Breast epithelium (tissue), 4 donors: Measurements from ENCODE around the gene ATP13A5. TPM values are rescaled to one million over a fixed set of nuclear protein-coding genes. Genes with fewer than 3 reads are reported as not detected.

ENCODE experiments used
- DNase-seq, 2 donors: peaks; one replicate each; pipeline ENCODE4 v3.0.0-alpha.2; 2019; ENCODE audit warnings: low spot score in 2 of 2
- H3K27ac ChIP-seq, 2 donors: fragments of 200-600 bp; sonication (generic) in 1 of 2; one replicate each; pipeline ENCODE4 v1.5.1; 2016 to 2019; ENCODE audit warnings: mild to moderate bottlenecking in 1 of 2
- H3K27me3 ChIP-seq, 2 donors: fragments of 200-600 bp; sonication (generic) in 1 of 2; one replicate each; pipeline versions ENCODE4 v1.5.1 to v1.6.0; 2017 to 2019; ENCODE audit warnings: control low read depth in 1 of 2, mild to moderate bottlenecking in 1 of 2
- H3K36me3 ChIP-seq: fragments of 200-600 bp; one replicate; pipeline ENCODE4 v1.5.1; 2019
- H3K4me1 ChIP-seq, 2 donors: fragments of 200-600 bp; sonication (generic); one replicate each; pipeline ENCODE4 v1.5.1; 2016 to 2019; ENCODE audit warnings: control low read depth in 1 of 2
- H3K4me3 ChIP-seq, 3 donors: fragments of 200-600 bp; sonication (generic); 1 replicate in 2 of 3; 2 replicates in 1 of 3; pipeline ENCODE4 v1.5.1; 2016 to 2019; ENCODE audit warnings: mild to moderate bottlenecking in 3 of 3, moderate library complexity in 2 of 3
- H3K9me3 ChIP-seq, 2 donors: fragments of 200-600 bp; sonication (generic) in 1 of 2; one replicate each; pipeline ENCODE4 v1.5.1; 2016 to 2019; ENCODE audit warnings: control low read depth in 1 of 2
- POLR2A ChIP-seq: fragments of 450-650 bp; IDR thresholded peaks from one replicate; pipeline ENCODE4 v1.6.1; 2016; ENCODE audit warnings: antibody characterized with exemption, mild to moderate bottlenecking, moderate library complexity
- POLR2AphosphoS5 ChIP-seq, 3 donors: sonication (generic); formaldehyde crosslinking; IDR thresholded peaks; one replicate each; pipeline ENCODE4 v1.6.1; 2017; ENCODE audit warnings: antibody characterized with exemption in 3 of 3
- intact Hi-C: fragments of 100-400 bp; cut with DNase I; formaldehyde crosslinking; loops from one replicate; pipeline ENCODE4 v1.15.1; 2023; ENCODE audit warnings: low total_unique reads
- total RNA-seq, 3 donors: library from RNA; depleted of rRNA; stranded (reverse); fragments of >200 nt; gene quantifications; one replicate each; pipeline ENCODE4 v1.1.0, GENCODE V29; 2016
- TF ChIP-seq, protein P1 (sequence below), 3 donors: fragments of 450-650 bp; IDR thresholded peaks; one replicate each; pipeline ENCODE4 v1.5.1; 2016 to 2017; ENCODE audit warnings: antibody characterized with exemption in 3 of 3, mild to moderate bottlenecking in 3 of 3, moderate library complexity in 3 of 3

The ATP13A5 gene
- total RNA-seq, 3 donors from 2014 or later, result 2.3 to 4.5 TPM; not detected in 1

DNA sequence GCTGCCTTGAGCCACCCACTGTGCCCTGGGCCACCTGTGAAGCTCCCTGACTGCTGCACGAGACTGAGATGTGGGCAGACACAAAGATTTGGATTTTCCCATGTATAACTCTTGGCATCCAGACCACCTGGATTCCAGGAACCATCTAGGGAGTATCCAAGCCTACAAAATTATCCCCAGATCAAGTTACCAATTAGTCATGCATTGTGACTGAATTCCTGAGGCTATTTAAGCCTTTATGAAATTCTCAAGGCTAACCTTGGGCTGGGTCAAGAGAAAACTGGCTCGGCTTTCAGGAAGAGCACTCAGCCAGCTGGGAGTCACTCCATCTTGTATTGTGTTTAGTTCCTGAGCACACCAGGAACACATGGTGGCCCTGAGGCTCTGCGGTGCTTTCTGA, 13.3 kb upstream of the ATP13A5 start:
- Histone ChIP-seq H3K4me1 (no peaks in the 10 kb centered on the region), H3K27ac (peak overlapping the region; percentile 27 to 69), H3K9me3 (no peaks in the 10 kb centered on the region), H3K27me3 (no peaks in the 10 kb centered on the region), H3K36me3 (no peaks in the 10 kb centered on the region), H3K4me3 (no peak overlapping the region)
- intact Hi-C loops, result no loop called here
- peak in 1 of 2 donors; percentile 42 for DNase-seq
- TF ChIP-seq POLR2AphosphoS5 (IDR thresholded peaks at IDR 0.05) (peak in 1 of 3 donors; percentile 34), POLR2A (no peak)
- TF ChIP-seq, protein P1, sequence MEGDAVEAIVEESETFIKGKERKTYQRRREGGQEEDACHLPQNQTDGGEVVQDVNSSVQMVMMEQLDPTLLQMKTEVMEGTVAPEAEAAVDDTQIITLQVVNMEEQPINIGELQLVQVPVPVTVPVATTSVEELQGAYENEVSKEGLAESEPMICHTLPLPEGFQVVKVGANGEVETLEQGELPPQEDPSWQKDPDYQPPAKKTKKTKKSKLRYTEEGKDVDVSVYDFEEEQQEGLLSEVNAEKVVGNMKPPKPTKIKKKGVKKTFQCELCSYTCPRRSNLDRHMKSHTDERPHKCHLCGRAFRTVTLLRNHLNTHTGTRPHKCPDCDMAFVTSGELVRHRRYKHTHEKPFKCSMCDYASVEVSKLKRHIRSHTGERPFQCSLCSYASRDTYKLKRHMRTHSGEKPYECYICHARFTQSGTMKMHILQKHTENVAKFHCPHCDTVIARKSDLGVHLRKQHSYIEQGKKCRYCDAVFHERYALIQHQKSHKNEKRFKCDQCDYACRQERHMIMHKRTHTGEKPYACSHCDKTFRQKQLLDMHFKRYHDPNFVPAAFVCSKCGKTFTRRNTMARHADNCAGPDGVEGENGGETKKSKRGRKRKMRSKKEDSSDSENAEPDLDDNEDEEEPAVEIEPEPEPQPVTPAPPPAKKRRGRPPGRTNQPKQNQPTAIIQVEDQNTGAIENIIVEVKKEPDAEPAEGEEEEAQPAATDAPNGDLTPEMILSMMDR (IDR thresholded peaks at IDR 0.05), result no peak

DNA sequence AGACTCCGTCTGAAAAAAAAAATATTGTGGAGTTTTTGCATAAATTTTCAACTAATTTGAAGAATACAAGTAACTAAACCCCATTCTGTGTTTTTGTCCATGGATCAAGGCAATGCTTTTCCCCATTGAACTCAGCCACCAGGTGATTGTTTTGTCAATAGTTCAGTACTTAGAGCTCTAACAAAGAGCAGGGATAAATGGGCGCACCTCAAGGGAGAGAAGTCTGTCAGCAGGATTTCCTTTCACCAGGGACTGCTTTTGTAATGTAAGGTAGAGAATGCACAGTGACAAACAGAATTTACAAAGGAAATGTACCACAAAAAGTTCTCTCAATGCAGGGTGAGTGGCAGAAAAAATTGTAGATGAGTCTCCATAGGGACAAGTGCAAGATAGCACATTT, 10.8 kb upstream of the ATP13A5 start:
- Histone ChIP-seq H3K9me3 (no peaks in the 10 kb centered on the region), H3K27me3 (no peaks in the 10 kb centered on the region), H3K27ac (no peak overlapping the region), H3K36me3 (no peaks in the 10 kb centered on the region), H3K4me1 (no peaks in the 10 kb centered on the region), H3K4me3 (no peak overlapping the region)
- intact Hi-C loops, result no loop called here
- TF ChIP-seq POLR2AphosphoS5 (IDR thresholded peaks at IDR 0.05) (no peak), POLR2A (no peak)
- TF ChIP-seq, protein P1 (IDR thresholded peaks at IDR 0.05), result no peak
- no peak for DNase-seq

DNA sequence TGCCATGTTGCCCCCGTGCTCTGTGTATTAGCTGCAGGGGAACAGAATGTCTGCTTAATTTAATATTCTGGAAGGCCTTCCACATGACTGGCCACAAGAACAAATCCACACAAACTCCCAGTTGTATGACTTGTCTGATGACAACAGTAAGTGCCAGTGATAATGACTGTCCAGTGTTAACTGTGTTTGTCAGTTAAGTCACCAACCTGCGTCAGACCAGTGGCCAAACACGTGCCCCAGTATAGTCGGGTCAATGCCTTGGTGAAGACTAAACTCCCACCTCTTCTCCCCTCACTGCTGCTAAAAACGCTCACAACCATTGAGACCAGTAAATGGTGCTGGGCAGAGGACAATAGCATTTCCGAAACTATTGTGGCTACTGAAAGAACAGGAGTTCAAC, 9.8 kb upstream of the ATP13A5 start:
- H3K27me3 ChIP-seq, result no peaks in the 10 kb centered on the region
- H3K9me3 ChIP-seq, result no peaks in the 10 kb centered on the region
- TF ChIP-seq, protein P1 (IDR thresholded peaks at IDR 0.05), result no peak
- TF ChIP-seq POLR2AphosphoS5 (IDR thresholded peaks at IDR 0.05) (no peak), POLR2A (no peak)
- H3K27ac ChIP-seq, result no peak overlapping the region
- H3K36me3 ChIP-seq, result no peaks in the 10 kb centered on the region
- H3K4me3 ChIP-seq, result no peak overlapping the region
- no peaks in the 10 kb centered on the region for H3K4me1 ChIP-seq
- no peak for DNase-seq
- intact Hi-C loops, result no loop called here

DNA sequence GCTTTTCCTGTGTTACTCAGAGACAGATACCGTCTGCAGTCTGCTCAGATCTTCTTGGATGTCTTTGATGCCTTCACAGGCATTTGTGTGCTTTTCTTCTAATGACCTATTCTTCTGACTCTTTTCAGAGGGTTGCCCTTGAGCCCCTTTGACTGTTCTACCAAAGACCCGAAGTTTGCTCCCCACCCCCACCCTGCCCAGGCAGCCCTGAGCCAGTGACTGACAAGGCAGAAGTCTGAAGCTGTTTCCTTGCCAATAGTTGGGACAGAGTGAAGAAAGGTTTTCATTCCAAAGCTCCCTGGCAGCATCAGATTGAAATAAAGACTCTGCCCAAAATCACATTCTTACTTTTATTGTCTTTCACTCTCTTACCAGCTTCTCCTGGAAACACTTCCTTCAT, 9.0 kb upstream of the ATP13A5 start:
- Histone ChIP-seq H3K4me3 (no peak overlapping the region), H3K4me1 (no peaks in the 10 kb centered on the region), H3K27me3 (no peaks in the 10 kb centered on the region), H3K36me3 (no peaks in the 10 kb centered on the region), H3K9me3 (no peaks in the 10 kb centered on the region), H3K27ac (no peak overlapping the region)
- TF ChIP-seq, protein P1 (IDR thresholded peaks at IDR 0.05), result no peak
- TF ChIP-seq POLR2AphosphoS5 (IDR thresholded peaks at IDR 0.05), result no peak
- no peak for TF ChIP-seq POLR2A
- intact Hi-C loops, result no loop called here
- DNase-seq, result no peak

GRCh38 chr3:193377591-193377990, 962 bp downstream of the ATP13A5 start:
- intact Hi-C loops, result loop anchor here (5.0 kb wide), 1 partner anchor 455 kb away; no protein-coding TSS in a partner anchor
- no peaks in the 10 kb centered on the region for H3K4me1 ChIP-seq
- no peak for DNase-seq
- no peaks in the 10 kb centered on the region for H3K36me3 ChIP-seq
- TF ChIP-seq, protein P1 (IDR thresholded peaks at IDR 0.05), result no peak
- TF ChIP-seq POLR2AphosphoS5 (IDR thresholded peaks at IDR 0.05) (no peak), POLR2A (no peak)
- no peak overlapping the region for H3K4me3 ChIP-seq
- H3K9me3 ChIP-seq, result no peaks in the 10 kb centered on the region
- no peaks in the 10 kb centered on the region for H3K27me3 ChIP-seq
- H3K27ac ChIP-seq, result no peak overlapping the region
